Fibroblast of skin of right biceps (primary cell): ENCODE results near the gene ACTN4.
A peak's percentile ranks its signal among the peaks of the same experiment; 100 is the strongest.
"Not testable (repeated sequence)": the region's sequence is repeated elsewhere in the genome, so short reads cannot be mapped to it uniquely, and the experiment has no call there.

ENCODE experiments used
- DNase-seq: peaks from one replicate; pipeline ENCODE4 v3.0.0-alpha.2; 2013

The ACTN4 gene

DNA sequence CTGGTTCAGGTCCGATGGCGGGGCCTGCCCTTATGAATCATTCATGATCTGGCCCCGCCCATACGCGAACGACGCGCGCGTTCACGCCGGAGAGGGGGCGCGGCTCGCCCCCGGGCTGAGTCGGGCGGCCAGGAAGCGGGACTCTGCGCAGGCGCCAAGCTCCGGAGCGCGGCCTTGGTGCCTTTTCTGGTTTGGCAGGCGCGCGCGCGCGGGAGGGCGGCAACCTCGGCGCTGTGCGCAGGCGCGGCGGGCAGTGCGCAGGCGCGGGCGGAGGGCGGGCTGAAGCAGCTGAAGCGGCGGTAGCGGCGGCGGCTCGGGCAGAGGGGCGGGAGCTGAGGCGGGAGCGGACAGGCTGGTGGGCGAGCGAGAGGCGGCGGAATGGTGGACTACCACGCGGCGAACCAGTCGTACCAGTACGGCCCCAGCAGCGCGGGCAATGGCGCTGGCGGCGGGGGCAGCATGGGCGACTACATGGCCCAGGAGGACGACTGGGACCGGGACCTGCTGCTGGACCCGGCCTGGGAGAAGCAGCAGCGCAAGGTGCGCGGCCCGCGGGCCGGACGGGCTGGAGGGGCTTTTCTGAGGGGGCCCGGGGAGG, at the start of gene ACTN4:
Gene ACTN4 (plus strand): TSS at position 282 of the 598 bp plus-strand sequence. CDS start 97 bp downstream, at position 379.
- peak; percentile 97 for DNase-seq

DNA sequence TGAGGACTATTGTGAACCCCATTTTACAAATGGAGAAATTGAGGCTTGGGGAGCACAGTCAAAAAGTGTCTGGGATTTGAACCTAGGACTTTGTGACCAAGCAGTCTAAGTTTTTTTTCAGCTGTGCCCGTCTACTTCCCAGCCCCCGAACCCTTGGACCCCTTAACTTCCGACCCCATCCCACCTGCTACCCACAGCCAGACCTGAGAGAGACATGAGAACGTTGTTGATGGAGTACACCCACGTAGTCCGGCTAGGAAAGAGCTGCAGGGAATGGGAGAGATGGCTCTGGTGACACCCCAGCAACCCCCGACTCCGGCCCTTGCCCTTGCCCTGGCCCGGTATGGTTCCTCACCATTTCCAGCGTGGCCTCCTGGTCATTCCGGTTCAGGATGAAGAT, 47.7 kb upstream of the ACTN4 start:
- no peak for DNase-seq

DNA sequence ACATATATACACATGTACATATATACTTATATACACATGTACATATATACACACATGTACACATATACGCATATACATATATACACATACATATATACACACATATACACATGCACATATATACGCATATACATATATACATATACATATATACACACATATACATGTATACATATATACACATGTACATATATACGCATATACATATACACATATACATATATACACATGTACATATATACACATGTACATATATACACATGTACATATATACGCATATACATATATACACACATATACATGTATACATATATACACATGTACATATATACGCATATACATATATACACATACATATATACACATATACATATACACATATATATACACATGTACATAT, 44.6 kb upstream of the ACTN4 start:
- DNase-seq: not testable (repeated sequence)

DNA sequence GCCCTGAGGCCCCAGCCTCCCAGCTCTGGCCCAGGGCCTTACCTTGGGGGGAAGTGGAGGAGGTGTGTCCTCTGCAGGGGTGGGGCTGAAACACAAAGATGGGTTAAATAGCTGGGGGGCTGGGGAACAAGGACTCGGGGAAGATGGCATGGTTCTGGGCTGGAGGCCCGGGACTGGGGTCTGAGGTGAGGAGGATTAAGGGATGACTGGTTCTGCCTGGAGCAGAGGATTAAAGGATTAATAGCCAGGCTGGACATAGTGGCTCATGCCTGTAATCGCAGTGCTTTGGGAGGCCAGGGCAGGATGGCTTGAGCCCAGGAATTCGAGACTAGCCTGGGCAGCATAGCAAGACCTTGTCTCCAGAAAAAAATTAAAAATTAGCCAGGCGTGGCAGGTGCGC, 41.3 kb upstream of the ACTN4 start:
- DNase-seq: no peak

DNA sequence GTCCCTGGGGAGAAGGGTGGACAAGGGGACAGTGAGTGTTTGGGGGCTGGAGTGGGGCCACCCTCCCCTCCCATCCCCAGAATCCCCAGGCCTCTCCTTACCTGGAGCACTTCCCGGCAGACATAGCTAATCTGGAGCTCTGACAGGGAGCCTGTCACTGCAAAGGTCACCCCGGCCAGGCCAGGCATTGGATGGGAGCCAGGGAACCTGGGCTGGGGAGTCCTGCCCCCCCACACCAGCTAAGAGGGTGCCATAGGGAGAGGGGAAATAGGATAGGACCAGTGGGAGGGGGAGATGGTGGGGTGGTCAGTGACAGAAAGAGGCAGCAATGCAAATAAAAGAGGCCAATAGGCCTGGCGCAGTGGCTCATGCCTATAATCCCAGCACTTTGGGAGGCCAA, 33.2 kb upstream of the ACTN4 start:
- no peak for DNase-seq

DNA sequence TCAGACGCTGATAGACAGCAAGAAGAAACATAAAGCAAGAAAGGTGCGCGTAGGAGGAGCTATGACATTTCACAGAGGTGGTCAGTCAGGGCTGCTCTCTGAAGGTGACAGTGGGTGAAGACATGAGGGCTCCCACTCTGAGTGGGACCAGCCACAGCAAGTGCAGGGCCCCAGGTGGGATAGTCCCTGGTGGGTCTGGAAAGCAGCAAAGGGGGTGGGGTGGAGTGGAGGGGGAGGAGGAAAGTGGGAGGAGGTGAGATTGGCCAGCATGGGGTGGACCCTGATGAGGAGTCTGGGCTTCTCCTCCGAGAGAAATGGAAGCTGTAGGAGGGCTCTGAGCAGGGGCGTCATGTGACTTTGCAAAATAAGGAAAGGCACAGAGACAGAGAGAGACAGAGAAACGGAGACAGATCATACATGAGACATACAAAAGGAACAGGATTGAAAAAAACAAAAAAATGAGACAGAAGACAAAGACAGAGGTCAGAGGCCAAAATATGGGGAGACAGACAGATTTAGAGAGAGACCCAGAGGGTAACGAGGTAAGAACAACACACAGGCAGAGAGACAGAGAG, 32.4 kb upstream of the ACTN4 start:
- DNase-seq: no peak

DNA sequence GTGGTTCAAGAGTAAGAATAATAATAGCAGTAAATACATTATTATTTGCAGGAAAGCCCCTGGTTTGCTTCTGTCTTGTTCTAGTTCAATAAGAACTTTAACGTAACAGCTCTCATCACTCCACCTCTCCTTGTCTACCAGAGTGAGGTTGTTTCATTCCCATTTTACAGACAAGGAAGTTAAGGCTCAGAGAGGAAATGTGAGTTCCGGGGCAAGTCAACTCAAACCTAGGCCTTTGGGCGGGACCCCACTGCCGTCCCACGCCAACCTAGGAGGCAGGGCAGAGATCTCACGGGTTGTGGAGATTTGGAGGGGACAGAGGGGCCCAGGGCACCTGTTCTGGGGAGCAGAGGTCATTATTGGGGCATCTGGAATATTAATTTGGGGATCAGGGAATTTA, 31.2 kb upstream of the ACTN4 start:
- no peak for DNase-seq

DNA sequence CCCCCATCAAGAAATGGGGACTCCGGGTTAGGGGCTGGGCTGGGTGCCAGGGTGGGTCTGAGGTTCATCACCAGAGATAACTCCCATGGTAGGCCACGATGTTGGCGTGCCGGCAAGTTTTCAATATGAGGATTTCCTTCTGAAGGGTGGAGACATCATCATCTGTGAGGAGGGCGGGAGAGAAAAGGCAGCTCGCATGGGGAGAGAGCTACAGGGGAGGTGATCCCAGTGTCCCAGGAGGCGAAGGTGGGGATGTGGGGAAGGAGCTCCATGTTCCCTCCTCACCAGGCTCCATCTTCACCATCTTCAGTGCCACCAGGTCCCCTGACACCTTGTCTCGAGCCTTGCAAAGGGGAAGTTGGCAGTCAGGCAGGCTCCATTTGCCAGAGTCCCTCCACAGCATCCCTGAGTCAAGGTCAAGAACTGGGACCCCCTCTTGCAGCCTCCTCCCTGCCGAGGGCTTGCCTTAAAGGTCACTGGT, 30.1 kb upstream of the ACTN4 start:
- no peak for DNase-seq

DNA sequence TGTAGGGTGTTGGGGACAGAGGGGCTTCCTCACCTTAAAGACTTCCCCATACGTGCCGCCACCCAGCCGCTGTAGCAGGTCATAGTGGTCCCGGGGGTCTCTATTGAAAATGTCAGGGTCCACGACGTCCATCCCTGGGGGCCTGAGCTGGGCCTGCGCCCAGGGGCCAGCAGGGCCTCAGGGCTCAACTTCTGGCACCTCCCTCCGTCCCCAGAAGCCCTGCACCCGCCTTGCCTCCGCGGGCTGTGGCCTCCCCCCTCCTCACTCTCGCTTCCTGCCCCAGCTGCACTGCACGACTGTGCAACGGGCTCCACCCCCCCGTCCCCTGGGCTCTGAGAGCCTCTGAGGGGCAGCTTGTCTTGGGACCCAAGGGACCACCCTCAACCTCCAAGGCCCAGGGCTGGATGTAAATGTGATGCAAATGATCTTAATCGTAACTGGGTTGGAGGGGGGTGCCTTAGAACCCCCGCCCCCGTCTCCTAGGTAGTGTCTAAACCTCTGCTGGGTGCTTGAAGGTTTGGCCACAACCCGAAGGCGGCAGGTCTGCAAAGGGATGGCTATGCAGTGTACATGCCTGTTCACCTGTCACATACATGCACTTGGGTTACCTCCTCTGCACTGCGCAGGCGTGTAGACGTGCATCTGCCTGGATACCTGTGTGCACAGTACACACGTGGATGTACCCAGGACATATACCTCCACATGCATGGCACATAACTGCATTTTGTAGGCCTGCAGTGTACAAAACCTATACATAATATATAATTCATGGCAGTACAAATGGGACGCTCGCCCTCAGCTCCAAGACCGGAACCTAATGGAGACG, 29.5 kb upstream of the ACTN4 start, which contains the start of gene MAP4K1:
Gene MAP4K1 (minus strand): TSS at position 190 of the 826 bp plus-strand sequence. CDS start 58 bp downstream, at position 132.
- DNase-seq: no peak

DNA sequence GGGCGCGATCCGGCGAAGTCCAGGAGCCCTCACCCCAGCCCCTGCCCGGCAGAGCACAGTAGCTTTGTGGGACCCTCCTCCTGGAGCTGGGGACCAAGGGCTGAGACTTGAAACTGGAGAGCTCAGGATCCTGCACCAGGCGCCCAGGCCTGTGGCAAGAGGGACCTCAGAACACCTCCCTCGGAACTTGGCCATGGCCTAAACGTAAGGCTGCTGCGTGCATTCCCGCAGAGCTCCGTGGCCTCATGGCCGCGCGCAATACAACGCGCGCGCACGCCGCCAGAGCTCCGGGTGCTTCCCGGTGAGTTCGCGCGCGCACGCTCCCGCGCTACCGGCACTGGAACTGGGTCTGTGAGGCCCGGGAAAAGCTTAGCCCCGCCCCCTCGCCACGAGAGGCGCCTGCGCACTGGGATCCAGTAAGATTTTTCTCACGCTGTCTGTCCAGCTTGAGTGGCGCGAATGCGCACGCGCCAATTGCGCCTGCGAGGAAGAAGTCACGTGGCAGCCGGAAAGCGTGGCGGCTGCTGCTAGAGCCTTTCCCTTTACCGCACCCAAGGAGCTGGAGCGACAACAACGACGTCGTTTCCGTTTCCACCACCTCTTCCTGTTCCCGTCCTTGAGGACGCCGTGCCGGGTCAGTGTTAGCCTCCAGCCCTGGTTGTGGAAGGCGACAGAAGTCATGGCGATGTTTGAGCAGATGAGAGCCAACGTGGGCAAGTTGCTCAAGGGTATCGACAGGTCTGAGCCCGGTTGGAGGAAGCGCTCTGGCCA, 28.7 kb upstream of the ACTN4 start, which contains the start of gene EIF3K:
Gene EIF3K (plus strand): TSS at position 599 of the 771 bp plus-strand sequence. CDS start 81 bp downstream, at position 680.
- peak; percentile 99 for DNase-seq

DNA sequence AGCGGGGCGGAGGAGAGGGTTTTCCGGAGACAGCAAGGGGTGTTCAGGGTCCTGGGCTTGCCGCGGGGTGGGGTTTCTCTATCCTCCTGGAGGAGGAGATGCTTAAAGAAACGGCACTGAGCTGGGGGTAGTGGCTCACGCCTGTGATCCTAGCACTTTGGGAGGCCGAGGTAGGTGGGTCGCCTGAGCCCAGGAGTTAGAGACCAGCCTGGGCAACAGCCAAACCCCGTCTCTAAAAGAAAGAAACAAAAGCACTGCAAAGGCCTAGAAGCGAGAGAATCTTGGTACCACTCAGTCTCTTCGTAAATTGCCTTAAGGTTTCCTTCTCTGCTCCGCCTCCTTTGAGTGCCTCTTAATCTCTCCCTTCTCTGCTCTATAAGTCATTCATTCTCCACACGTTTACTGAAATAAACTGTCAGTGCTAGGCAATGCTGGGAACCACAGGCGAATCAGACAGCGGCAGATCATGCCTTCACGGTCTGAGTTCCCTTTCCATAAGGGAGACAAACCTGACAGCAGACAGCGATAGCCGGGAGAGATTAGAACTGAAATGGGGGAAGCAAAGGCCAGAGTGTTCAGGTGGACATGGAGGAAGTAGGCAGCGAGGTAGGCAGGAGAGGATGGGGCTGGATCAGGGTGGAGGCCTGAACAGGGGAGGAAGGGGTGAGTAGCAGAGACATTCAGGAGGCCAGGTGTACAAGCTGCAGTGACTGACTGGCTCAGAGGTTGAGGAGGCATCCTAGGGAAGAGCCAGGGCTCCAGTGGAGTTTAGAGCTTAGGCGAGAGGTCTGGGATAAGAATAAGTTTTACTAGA, 27.9 kb upstream of the ACTN4 start:
- no peak for DNase-seq

DNA sequence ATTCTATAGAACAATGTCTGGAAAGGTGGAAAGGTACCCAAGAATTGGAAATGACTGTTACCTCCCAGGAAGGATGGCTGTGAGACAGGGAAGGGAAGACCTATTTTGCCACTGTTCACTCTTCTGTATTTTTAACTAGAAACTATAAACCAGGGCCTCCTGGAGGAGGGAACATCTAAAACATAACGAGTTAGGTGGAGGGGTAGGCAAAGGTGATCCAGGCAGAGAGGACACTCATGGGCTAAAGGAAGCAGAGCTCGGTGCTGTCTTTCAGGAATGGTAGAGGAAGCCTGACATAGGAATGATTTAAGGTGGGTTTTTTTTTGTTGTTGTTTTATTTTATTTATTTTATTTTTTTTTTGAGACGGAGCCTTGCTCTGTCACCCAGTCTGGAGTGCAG, 22.6 kb upstream of the ACTN4 start:
- DNase-seq: no peak

DNA sequence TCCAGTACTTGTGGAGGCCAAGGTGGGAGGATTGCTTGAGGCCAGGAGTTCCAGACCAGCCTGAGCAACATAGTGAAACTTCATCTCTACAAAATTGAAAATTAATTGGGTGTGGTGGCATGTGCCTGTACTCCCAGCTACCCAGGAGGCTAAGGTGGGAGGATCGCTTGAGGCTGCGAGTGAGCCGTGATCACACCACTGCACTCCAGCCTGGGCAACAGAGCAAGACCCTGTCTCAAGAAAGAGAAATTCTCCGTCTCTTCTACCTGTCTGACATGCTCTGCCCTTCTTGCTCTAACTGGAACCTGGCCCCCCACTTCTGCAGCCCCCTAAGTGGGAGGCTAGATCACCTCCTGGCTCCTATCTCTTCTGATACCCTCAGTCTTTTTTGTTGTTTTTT, 21.0 kb upstream of the ACTN4 start:
- no peak for DNase-seq

DNA sequence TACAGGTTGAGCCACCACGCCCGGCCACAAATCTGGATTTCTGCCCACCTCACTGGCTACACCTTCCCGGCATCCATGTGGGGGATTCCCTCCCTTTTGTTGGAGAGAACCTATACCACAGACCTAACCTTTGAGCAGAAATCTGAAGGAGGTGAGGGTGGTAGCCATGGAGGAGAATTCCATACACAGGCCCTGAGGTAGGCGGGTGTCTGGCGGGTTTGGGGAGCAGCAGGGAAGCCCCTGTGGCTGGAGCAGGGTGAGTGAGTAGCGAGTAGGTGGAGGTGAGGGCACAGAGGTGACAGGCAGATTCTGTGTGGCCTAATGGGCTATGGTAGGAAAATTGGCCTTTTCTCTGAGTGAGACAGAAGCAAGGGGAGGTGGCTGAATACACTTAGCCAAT, 17.9 kb upstream of the ACTN4 start:
- no peak for DNase-seq

DNA sequence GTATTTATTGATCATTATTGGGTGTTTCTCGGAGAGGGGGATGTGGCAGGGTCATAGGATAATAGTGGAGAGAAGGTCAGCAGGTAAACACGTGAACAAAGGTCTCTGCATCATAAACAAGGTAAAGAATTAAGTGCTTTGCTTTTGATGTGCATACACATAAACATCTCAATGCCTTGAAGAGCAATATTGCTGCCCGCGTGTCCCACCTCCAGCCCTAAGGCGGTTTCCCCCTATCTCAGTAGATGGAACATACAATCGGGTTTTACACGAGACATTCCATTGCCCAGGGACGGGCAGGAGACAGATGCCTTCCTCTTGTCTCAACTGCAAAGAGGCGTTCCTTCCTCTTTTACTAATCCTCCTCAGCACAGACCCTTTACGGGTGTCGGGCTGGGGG, 16.1 kb upstream of the ACTN4 start:
- DNase-seq: not testable (repeated sequence)

DNA sequence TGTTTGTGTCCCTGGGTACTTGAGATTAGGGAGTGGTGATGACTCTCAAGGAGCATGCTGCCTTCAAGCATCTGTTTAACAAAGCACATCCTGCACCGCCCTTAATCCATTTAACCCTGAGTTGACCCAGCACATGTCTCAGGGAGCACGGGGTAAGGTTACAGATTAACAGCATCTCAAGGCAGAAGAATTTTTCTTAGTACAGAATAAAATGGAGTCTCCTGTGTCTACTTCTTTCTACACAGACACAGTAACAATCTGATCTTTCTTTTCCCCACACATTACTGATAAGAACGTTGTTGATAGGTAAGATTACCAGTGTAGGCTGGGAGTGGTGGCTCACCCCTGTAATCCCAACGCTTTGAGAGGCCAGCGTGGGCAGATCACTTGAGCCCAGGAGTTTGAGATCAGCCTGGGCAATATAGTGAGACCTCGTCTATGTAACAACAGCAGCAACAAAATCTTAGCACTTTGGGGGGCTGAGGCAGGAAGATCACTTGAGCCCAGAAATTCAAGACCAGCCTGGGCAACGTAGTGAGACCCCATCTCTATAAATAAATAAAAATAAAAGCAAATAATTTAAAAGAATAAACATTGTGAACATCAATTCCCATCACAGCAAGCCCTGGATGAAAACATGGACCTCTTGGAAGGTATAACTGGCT, 15.5 kb upstream of the ACTN4 start:
- DNase-seq: not testable (repeated sequence)

DNA sequence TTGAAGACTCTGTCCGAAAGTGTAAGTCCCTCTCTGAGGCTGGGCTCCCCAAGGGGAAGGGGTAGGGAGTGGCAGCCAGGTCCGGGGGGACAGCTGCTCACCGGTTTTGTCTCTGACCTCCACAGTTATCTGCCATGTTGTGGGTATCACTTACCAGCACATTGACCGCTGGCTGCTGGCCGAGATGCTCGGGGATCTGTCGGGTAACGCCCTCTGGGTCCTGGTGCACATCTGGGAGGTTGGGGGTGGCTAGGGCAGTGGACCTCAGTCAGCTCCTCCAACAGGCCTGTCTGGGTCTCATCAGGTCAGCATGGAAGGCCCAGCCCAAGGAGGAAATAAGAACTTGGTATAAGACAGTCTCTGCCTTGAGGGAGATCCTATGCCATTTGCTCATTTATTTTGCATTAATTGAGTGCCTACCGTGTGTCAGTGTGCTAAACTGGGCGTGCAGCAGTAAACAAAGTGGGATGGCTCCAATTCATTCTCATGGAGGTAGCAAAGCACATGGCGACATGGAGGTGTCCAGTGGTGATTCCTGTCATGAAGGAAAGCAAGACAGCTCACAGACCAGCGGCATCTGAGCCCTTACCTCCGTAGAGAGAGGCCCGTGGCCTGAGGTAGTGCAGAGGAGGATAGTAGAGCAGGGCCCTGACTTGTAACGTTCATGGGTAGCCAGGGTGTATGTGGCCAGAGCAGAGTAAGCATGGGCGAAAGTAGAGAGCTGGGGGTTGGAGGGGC, 14.8 kb upstream of the ACTN4 start:
- no peak for DNase-seq

DNA sequence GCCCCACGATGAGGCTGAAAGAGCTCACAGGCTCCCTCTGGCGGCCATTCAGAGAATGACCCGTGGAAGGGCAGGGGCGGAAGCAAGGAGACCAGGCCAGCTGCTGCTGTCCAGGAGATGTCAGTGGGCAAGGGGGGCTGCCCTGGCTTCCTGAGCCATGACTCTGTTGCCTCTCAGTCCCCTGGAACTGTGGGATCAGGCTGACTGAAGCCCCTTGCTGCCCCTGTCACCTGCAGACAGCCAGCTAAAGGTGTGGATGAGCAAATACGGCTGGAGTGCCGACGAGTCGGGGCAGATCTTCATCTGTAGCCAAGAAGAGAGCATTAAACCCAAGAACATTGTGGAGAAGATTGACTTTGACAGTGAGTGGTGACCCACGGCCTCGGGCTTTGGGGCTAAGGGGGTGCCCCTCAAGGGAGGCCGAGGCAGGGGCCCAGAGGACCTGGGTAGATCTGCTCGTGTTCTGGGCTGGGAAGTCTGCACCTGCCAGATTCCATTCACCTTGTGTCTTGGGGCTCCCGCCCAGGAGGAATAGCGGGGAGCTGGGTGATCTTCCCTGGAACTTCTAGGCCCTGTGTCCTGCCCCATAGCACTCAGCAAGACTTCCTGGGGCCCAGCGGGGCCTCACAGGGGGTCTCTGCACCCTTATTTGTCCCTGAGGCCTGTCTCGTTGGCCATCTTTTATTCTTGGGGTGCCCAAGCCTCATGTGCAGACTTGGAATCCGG, 12.5 kb upstream of the ACTN4 start:
- peak; percentile 57 for DNase-seq

DNA sequence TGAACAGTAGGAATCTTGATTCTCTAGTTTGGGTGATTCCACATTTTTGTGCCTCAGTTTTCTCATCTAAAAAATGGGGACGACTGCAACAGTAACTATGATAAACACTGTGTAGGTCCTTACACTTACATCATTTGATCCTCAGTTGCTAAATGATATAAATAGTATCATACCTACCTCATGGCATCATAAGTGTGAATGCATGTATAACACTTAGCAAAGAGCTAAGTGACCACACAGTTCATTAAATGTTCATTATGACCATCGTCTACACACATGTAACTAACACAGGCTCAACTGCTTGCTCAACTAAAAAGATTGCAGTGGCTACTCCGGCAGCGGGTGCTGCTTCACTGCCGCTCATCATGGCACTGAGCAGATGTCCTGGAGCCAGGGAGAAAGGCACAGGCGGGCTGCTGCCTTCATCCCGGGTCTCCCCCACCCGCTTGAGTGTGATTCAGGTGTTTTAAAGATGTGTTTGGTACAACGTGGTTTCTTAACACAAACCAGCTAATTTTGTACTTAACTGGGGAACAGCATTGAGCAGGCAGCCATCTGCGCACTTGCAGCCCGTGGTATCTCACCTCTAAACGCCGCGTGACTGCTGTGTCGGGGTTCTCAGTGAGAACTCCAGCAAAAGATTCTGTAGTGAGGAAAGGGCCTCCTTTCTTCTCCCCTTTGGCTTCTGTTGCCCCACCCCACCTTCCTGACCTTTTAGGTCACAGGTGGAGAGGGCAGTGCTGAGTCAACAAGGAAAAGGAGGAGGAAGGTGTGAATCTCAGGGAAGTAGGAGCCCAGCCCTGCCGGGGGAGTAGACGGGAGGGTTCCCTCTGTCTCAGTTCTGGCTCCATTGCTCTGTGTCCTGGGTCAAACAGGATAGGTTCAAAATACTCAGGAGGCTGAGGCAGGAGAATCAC, 11.7 kb upstream of the ACTN4 start:
- no peak for DNase-seq
